ENCODE results near the gene PRR5L.

The PRR5L gene

GRCh38 chr11:36295926-36296325, at the start of gene PRR5L:
PRR5L (plus strand) TSS chr11:36296288; CDS start chr11:36401122, 104,834 bp downstream.
- H3K27me3 Mint-ChIP-seq, result no peaks in the 10 kb centered on the region
- H3K4me3 Mint-ChIP-seq, result no peak within 1 kb of the TSS
- H3K4me1 Mint-ChIP-seq, result no peaks in the 10 kb centered on the region
- H3K9me3 Mint-ChIP-seq, result no peaks in the 10 kb centered on the region
- no peaks in the 10 kb centered on the region for H3K36me3 Mint-ChIP-seq (ENCODE audit: insufficient read depth)
- ATAC-seq (replicated peaks; ENCODE audit: extremely low read depth, poor library complexity, severe bottlenecking) (no peak), DNase-seq (ENCODE audit: low spot score in 2 of 2) (no peak)
- no peak within 1 kb of the TSS for H3K27ac Mint-ChIP-seq (ENCODE audit: low read depth)

- H3K9me3 Mint-ChIP-seq, result no peaks in the 10 kb centered on the region
- no peak overlapping the region for H3K4me3 Mint-ChIP-seq
- H3K4me1 Mint-ChIP-seq, result no peaks in the 10 kb centered on the region
- no peak for ATAC-seq (replicated peaks; ENCODE audit: extremely low read depth, poor library complexity, severe bottlenecking)
- H3K27me3 Mint-ChIP-seq, result peaks cover 88% of the 10 kb centered on the region
- no peak overlapping the region for H3K27ac Mint-ChIP-seq (ENCODE audit: low read depth)
- H3K36me3 Mint-ChIP-seq (ENCODE audit: insufficient read depth), result no peaks in the 10 kb centered on the region
- DNase-seq (ENCODE audit: low spot score in 2 of 2), result no peak
Observed at GRCh38 chr11:36247493-36247892, 48.6 kb upstream of the PRR5L start.

GRCh38 chr11:36248436-36248835, 47.7 kb upstream of the PRR5L start:
- Mint-ChIP-seq H3K4me1 (no peaks in the 10 kb centered on the region), H3K27me3 (peaks cover 87% of the 10 kb centered on the region), H3K36me3 (ENCODE audit: insufficient read depth) (no peaks in the 10 kb centered on the region), H3K27ac (ENCODE audit: low read depth) (no peak overlapping the region), H3K9me3 (no peaks in the 10 kb centered on the region), H3K4me3 (no peak overlapping the region)
- no peak for DNase-seq (ENCODE audit: low spot score in 2 of 2)
- no peak for ATAC-seq (replicated peaks; ENCODE audit: extremely low read depth, poor library complexity, severe bottlenecking)

GRCh38 chr11:36249246-36249645, 46.8 kb upstream of the PRR5L start:
- no peaks in the 10 kb centered on the region for H3K36me3 Mint-ChIP-seq (ENCODE audit: insufficient read depth)
- DNase-seq (ENCODE audit: low spot score in 2 of 2) (no peak), ATAC-seq (replicated peaks; ENCODE audit: extremely low read depth, poor library complexity, severe bottlenecking) (no peak)
- no peak overlapping the region for H3K4me3 Mint-ChIP-seq
- no peaks in the 10 kb centered on the region for H3K4me1 Mint-ChIP-seq
- H3K27me3 Mint-ChIP-seq, result peaks cover 82% of the 10 kb centered on the region
- H3K27ac Mint-ChIP-seq (ENCODE audit: low read depth), result no peak overlapping the region
- no peaks in the 10 kb centered on the region for H3K9me3 Mint-ChIP-seq

GRCh38 chr11:36251823-36252222, 44.3 kb upstream of the PRR5L start:
- no peak overlapping the region for H3K4me3 Mint-ChIP-seq
- no peaks in the 10 kb centered on the region for H3K4me1 Mint-ChIP-seq
- H3K27ac Mint-ChIP-seq (ENCODE audit: low read depth), result no peak overlapping the region
- H3K27me3 Mint-ChIP-seq, result peaks cover 77% of the 10 kb centered on the region
- ATAC-seq (replicated peaks; ENCODE audit: extremely low read depth, poor library complexity, severe bottlenecking) (no peak), DNase-seq (ENCODE audit: low spot score in 2 of 2) (no peak)
- no peaks in the 10 kb centered on the region for H3K9me3 Mint-ChIP-seq
- no peaks in the 10 kb centered on the region for H3K36me3 Mint-ChIP-seq (ENCODE audit: insufficient read depth)

GRCh38 chr11:36253238-36253637, 42.9 kb upstream of the PRR5L start:
- ATAC-seq (replicated peaks; ENCODE audit: extremely low read depth, poor library complexity, severe bottlenecking), result no peak

GRCh38 chr11:36254713-36255112, 41.4 kb upstream of the PRR5L start:
- ATAC-seq (replicated peaks; ENCODE audit: extremely low read depth, poor library complexity, severe bottlenecking), result no peak
- no peak overlapping the region for H3K4me3 Mint-ChIP-seq
- H3K4me1 Mint-ChIP-seq, result no peaks in the 10 kb centered on the region
- peaks cover 77% of the 10 kb centered on the region for H3K27me3 Mint-ChIP-seq
- no peaks in the 10 kb centered on the region for H3K36me3 Mint-ChIP-seq (ENCODE audit: insufficient read depth)
- DNase-seq (ENCODE audit: low spot score in 2 of 2), result no peak
- no peak overlapping the region for H3K27ac Mint-ChIP-seq (ENCODE audit: low read depth)
- no peaks in the 10 kb centered on the region for H3K9me3 Mint-ChIP-seq

More at GRCh38 chr11:36253238-36253637, 42.9 kb upstream of the PRR5L start:
- Mint-ChIP-seq H3K4me3 (no peak overlapping the region), H3K27me3 (peaks cover 77% of the 10 kb centered on the region), H3K27ac (ENCODE audit: low read depth) (no peak overlapping the region), H3K9me3 (no peaks in the 10 kb centered on the region), H3K36me3 (ENCODE audit: insufficient read depth) (no peaks in the 10 kb centered on the region), H3K4me1 (no peaks in the 10 kb centered on the region)
- DNase-seq (ENCODE audit: low spot score in 2 of 2), result no peak

- H3K27ac Mint-ChIP-seq (ENCODE audit: low read depth), result no peak overlapping the region
- peaks cover 74% of the 10 kb centered on the region for H3K27me3 Mint-ChIP-seq
- H3K36me3 Mint-ChIP-seq (ENCODE audit: insufficient read depth), result no peaks in the 10 kb centered on the region
- no peak overlapping the region for H3K4me3 Mint-ChIP-seq
- H3K9me3 Mint-ChIP-seq, result no peaks in the 10 kb centered on the region
- no peak for DNase-seq (ENCODE audit: low spot score in 2 of 2)
- H3K4me1 Mint-ChIP-seq, result no peaks in the 10 kb centered on the region
- ATAC-seq (replicated peaks; ENCODE audit: extremely low read depth, poor library complexity, severe bottlenecking), result no peak
Observed at GRCh38 chr11:36257351-36257750, 38.7 kb upstream of the PRR5L start.

- no peak overlapping the region for H3K27ac Mint-ChIP-seq (ENCODE audit: low read depth)
- no peak for ATAC-seq (replicated peaks; ENCODE audit: extremely low read depth, poor library complexity, severe bottlenecking)
- no peaks in the 10 kb centered on the region for H3K36me3 Mint-ChIP-seq (ENCODE audit: insufficient read depth)
- H3K4me1 Mint-ChIP-seq, result no peaks in the 10 kb centered on the region
- H3K9me3 Mint-ChIP-seq, result no peaks in the 10 kb centered on the region
- H3K27me3 Mint-ChIP-seq, result peaks cover 79% of the 10 kb centered on the region
- no peak overlapping the region for H3K4me3 Mint-ChIP-seq
- no peak for DNase-seq (ENCODE audit: low spot score in 2 of 2)
Observed at GRCh38 chr11:36258730-36259360, 37.2 kb upstream of the PRR5L start.

- H3K27ac Mint-ChIP-seq (ENCODE audit: low read depth), result no peak overlapping the region
- ATAC-seq (replicated peaks; ENCODE audit: extremely low read depth, poor library complexity, severe bottlenecking) (no peak), DNase-seq (ENCODE audit: low spot score in 2 of 2) (no peak)
- H3K4me1 Mint-ChIP-seq, result no peaks in the 10 kb centered on the region
- no peaks in the 10 kb centered on the region for H3K36me3 Mint-ChIP-seq (ENCODE audit: insufficient read depth)
- H3K27me3 Mint-ChIP-seq, result peaks cover 80% of the 10 kb centered on the region
- H3K9me3 Mint-ChIP-seq, result no peaks in the 10 kb centered on the region
- H3K4me3 Mint-ChIP-seq, result no peak overlapping the region
Observed at GRCh38 chr11:36261094-36261493, 35.0 kb upstream of the PRR5L start.

- no peak for ATAC-seq (replicated peaks; ENCODE audit: extremely low read depth, poor library complexity, severe bottlenecking)
- H3K27me3 Mint-ChIP-seq, result peaks cover 50% of the 10 kb centered on the region
- no peak overlapping the region for H3K27ac Mint-ChIP-seq (ENCODE audit: low read depth)
- H3K4me1 Mint-ChIP-seq, result no peaks in the 10 kb centered on the region
- no peak overlapping the region for H3K4me3 Mint-ChIP-seq
- no peak for DNase-seq (ENCODE audit: low spot score in 2 of 2)
- no peaks in the 10 kb centered on the region for H3K36me3 Mint-ChIP-seq (ENCODE audit: insufficient read depth)
- H3K9me3 Mint-ChIP-seq, result no peaks in the 10 kb centered on the region
Observed at GRCh38 chr11:36264011-36264972, 31.8 kb upstream of the PRR5L start.

GRCh38 chr11:36264973-36265344, 31.1 kb upstream of the PRR5L start:
- Mint-ChIP-seq H3K27me3 (peaks cover 43% of the 10 kb centered on the region), H3K27ac (ENCODE audit: low read depth) (no peak overlapping the region), H3K4me3 (no peak overlapping the region), H3K36me3 (ENCODE audit: insufficient read depth) (peaks cover 1% of the 10 kb centered on the region), H3K9me3 (no peaks in the 10 kb centered on the region), H3K4me1 (no peaks in the 10 kb centered on the region)
- ATAC-seq (replicated peaks; ENCODE audit: extremely low read depth, poor library complexity, severe bottlenecking), result no peak
- no peak for DNase-seq (ENCODE audit: low spot score in 2 of 2)
